HL-60 (cell line): ENCODE results near the gene WDR4.

Experiments
- GABPA ChIP-seq: IDR thresholded peaks from 2 replicates; pipeline ENCODE4 v1.6.1; 2012; ENCODE audit warnings: low read depth
- TF ChIP-seq, protein P1 (sequence below): IDR thresholded peaks from one replicate; pipeline ENCODE4 v1.5.1; 2011; ENCODE audit warnings: low read length, control low read depth, inconsistent platforms; ENCODE audit not compliant: insufficient read depth

- TF ChIP-seq, protein P1, sequence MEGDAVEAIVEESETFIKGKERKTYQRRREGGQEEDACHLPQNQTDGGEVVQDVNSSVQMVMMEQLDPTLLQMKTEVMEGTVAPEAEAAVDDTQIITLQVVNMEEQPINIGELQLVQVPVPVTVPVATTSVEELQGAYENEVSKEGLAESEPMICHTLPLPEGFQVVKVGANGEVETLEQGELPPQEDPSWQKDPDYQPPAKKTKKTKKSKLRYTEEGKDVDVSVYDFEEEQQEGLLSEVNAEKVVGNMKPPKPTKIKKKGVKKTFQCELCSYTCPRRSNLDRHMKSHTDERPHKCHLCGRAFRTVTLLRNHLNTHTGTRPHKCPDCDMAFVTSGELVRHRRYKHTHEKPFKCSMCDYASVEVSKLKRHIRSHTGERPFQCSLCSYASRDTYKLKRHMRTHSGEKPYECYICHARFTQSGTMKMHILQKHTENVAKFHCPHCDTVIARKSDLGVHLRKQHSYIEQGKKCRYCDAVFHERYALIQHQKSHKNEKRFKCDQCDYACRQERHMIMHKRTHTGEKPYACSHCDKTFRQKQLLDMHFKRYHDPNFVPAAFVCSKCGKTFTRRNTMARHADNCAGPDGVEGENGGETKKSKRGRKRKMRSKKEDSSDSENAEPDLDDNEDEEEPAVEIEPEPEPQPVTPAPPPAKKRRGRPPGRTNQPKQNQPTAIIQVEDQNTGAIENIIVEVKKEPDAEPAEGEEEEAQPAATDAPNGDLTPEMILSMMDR, result no peak
- TF ChIP-seq GABPA, result no peak
Measured at GRCh38 chr21:42841156-42841915, 38.0 kb downstream of the WDR4 start.
